HG03565 (cell line): Measurements from ENCODE around the gene MED12L.
A peak's percentile ranks its signal among the peaks of the same experiment; 100 is the strongest.

Experiments
- ATAC-seq: cut with Tn5 transposase; IDR thresholded peaks from one replicate; pipeline ENCODE4 v1.9.1; 2021; ENCODE audit warnings: mild to moderate bottlenecking, moderate library complexity; ENCODE audit not compliant: unreplicated experiment

The MED12L gene

DNA sequence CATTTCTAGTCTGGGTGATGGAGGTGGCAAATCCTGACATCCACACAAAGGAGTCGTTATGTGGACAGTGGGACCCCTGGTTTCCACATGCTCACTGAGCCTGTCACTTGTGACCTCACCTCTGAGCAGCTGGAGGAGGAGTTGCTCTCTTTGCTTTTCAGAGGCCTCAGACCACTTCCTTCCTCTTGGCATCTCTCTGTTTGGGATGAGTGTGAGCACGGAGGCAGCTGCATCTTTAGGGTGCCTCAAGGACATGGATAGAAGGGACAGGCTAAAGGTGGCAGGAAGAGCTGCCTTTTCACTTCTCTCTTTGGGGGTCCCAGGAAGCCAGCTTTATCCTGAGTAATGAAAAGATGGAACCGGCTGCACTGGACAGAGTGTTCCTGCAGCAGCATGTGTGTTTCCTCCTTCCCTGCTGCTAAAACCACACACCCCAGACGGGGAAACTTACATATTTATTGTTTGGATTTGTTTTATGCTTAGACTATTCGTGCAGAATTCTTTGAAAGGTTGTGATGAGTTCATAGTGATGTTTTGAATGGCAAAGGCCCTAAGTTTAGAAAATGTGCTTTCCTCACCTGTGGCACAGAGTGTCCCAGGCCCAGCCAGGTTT is 85.8 kb downstream of the MED12L start:
- peak; percentile 42 for ATAC-seq

DNA sequence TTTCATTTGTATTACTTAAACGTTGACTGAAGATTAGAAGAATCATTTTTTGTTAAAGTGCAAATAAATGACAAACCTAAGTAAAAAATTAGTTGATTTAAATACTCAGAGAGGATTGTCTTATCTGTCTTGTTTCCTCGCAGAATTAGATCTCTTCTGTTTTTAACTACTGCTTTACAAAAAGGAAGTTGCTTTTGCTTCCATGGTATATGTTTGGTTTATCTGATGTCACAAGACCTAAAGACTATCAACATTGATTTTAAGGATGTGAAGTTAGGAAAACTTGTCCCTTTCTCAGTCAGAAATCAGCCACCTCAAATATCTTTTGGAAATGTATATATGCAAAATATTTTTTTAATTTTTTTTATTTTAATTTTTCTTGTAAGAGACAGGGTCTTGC is 88.9 kb downstream of the MED12L start:
- ATAC-seq: no peak

DNA sequence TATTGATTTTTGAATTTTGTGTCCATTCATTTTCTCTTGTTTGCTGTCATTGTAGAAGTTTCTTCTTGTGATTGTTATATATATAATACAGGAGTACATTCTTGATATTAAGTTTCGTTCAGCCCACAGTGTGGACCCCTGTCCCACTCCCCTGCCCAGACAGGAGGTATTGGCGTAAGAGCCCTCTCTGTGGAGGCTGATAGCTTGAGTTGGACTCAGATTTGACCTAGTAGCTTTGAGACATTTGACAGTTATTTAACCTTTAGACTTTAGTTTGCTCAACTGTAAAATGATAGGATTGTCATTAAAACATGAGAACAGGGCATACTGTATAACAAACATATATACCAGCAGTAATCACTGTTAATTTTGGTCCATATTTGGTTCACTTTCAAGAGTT is 90.5 kb downstream of the MED12L start:
- no peak for ATAC-seq

DNA sequence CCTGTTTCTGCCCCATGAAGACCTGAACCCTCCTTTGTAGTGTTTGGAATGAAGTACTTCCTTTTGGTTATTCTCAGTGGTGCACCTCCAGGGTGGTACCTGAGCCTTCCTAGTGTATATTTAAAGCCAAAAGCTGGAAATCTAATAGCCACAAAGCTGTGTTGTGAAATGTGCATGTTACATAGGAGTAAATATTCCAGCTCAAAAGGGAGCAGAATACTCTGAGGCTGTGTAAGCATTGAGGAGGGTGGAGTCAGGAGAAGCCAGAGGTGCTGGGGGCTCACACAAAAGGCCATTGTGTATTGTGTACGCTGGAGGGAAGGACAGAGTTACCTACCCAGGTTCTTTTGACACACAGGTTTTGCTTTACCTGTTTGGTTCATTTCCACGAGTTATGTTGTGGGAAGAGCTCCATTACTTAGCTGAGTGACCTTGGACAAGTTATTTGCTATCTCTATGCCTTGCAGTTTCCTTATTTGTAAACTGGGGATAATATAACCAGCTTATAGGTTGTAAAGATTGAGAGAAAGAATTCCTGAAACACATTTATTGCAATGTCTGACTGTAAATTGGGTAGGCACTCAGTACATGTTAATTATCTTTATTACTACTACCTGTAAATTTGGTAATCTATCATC is 92.9 kb downstream of the MED12L start:
- no peak for ATAC-seq

- no peak for ATAC-seq
These were observed 97.0 kb downstream of the MED12L start for GRCh38 chr3:151182349-151183079.

DNA sequence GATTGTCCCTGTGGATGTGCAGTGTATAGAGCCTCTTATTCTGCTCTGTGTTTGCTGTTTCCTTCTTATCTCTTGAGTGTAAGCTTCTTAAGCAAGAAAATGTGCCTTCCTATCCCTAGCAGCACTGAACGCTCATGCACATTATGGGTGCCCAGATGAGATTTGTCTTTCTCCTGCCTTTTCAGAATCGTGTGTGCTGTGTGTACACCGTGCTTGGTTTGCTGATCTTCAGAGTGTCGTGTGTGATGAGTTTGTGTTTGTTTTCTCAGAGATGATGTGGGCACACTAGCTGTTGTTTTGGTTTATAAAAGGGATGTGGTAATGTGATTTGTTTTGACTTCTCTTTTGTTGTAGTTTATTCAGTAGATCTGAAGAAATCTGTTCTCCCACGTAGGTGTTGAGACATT is 97.8 kb downstream of the MED12L start:
- no peak for ATAC-seq

GRCh38 chr3:151191095-151191494 is 105.6 kb downstream of the MED12L start:
- ATAC-seq: no peak

- ATAC-seq: no peak
These were observed 107.1 kb downstream of the MED12L start for GRCh38 chr3:151192545-151192944.

- ATAC-seq: no peak
These were observed 110.4 kb downstream of the MED12L start for GRCh38 chr3:151195826-151196225.

- no peak for ATAC-seq
These were observed 111.0 kb downstream of the MED12L start for GRCh38 chr3:151196434-151196833.

DNA sequence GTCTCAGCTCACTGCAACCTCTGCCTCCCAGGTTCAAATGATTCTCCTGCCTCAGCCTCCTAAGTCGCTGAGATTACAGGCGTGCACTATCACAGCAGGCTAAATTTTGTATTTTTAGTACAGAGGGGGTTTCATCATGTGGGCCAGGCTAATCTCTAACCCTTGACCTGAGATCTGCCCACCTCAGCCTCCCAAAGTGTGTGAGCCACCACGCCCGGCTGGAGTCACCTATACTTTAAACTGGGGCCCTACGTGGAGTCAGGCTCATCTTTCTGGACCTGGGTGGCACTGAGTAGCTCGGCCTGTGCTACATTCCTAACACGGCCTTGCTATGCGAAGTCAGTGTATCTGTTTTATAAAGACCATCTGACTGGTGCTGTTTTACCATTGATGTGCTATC is 111.8 kb downstream of the MED12L start:
- no peak for ATAC-seq

DNA sequence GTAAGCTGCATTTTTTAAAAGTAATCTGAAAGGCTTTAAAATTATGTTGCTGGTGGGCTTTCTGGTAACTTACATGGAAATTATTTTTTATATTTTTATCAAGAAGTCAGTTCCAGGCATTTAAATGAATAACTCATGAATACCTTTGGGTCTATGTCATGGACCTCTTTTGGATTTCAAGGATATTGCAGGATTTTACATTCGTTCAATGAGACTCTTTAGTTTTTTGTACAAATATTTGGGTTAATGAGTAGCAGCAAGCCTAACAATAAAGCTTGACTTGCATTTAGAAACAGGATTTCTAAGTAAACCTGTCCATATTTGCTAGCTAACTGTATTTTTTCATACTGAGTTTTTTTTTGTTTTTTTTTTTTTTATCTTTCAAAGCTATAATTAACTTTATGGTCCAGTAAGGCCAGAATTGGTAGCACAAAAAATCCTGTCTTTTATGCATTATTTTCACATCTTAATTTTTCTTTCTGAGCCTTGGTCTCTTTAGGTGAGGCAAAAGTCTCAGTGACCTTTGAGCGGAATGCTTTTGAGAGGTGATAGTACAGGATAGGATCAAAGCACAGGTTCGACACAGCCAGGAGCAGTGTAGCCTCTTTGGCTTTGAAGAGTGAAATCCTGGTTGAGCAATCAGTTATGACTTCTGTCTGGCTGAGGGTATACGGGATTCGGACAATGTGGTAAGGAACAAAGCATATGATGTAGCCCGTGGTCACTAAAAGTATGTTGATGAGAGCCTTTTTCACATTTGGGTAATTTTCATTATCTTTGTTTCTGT is 112.7 kb downstream of the MED12L start:
- no peak for ATAC-seq

DNA sequence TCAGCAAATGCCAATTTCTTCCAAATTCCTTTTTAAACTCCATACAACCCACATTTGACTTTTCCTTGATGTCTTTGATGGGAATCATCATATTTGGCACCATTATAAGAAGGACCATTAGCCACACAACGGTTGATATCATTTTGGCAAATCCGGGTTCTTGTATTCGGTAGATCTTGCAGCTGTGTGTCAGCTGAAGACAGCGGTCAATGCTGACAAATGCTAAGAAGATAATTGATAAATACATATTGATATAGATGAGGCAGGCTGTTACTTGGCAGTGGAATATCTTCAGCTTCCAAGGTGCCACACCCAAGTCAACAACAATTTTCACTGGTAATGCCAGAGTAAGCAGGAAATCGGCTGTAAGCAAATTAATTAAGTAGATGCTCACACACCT is 113.4 kb downstream of the MED12L start:
- no peak for ATAC-seq

DNA sequence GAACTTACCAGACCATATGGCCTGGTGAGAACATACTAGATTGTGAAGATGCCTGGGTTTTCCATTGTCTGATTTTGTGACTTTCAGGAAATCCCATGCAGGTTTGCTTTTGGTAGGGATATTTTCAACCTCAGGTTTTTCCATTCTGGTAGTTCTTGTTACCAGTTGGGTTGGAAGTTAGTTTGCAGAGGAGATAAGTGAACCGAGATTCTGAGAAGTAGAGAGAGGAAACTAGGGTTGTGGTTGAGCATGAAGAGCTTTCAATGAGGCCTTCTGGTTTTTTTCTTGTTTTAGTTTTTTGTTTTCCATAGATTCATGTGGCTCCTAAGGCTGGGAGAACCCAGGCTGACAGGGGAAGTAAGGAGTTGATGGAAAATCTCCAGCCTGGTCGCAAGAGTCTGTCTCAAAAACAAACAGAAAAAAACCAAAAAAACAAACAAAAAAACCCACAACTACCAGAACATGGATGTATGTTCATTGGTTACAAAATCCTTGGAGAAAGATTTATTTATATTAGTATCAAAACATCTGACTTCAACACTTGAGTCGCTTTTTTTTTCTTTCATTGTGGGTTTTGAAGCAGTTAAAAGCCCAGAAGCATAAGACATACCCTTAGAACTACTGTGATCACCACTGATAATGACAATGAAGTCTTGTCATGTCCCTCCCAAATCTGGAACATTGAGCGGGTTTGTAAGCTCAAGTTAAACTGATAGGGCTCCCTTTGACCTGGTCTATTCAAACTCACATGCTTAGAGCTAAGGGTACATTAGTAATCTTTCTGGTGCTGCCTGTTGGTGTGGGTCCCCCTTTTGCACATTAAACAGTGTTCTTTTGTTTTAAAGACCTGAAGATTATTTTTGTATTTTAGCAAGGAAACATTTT is 114.3 kb downstream of the MED12L start:
- no peak for ATAC-seq

- ATAC-seq: no peak
These were observed 115.1 kb downstream of the MED12L start for GRCh38 chr3:151200586-151200985.

DNA sequence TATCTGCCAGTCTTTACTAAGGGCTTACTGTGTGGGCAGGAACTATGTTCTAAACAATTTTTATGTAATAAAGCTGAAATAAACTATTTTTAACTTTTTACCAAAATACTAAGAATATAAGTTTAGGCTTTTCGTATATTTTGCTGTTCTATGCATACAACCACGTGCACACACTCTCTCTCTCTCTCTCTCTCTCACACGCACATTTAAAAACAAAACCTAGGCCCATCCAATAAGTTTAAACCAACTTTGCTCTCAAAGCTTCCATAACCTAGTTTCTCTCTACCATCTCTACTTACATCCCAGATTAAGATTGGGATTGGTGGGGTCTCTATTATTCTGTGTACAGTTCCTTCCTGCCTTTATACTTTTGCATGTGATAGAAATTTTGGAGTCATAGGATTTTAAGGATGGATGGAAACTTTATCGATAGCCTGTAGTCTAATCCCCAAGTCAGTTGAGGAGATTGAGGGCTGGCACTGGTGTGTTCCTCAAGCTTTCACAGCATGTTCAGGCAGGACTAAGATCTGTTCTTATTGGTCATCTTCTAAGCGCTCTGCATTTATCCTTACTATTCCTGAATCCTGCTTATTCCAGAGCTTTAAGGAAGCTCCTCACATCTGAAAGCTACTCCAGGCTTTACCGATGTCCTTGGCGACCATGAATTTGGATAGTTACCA is 115.7 kb downstream of the MED12L start:
- ATAC-seq: no peak

DNA sequence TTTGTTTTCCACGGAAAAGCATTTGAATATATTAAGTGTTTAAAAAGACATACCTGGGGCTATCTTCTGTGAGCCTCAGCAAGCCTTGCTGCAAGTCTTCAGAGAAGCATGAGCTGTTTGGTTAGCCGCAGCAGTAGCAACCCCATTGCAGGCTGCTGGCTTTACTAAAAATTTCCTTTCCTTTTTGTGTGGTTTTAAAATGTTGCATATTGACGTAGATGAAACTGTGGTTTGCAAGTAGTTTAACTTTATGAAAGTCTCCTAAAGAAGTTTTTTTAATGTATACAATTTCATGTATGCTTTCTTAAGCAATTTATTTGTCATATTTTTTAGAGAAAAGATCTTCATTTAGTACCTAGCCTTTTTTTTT is 117.6 kb downstream of the MED12L start, which contains the start of gene GPR171:
TSS of gene GPR171 (minus strand) at position 166 of the 370 bp plus-strand sequence. CDS start 3,830 bp downstream, outside the sequence.
- peak; percentile 89 for ATAC-seq

DNA sequence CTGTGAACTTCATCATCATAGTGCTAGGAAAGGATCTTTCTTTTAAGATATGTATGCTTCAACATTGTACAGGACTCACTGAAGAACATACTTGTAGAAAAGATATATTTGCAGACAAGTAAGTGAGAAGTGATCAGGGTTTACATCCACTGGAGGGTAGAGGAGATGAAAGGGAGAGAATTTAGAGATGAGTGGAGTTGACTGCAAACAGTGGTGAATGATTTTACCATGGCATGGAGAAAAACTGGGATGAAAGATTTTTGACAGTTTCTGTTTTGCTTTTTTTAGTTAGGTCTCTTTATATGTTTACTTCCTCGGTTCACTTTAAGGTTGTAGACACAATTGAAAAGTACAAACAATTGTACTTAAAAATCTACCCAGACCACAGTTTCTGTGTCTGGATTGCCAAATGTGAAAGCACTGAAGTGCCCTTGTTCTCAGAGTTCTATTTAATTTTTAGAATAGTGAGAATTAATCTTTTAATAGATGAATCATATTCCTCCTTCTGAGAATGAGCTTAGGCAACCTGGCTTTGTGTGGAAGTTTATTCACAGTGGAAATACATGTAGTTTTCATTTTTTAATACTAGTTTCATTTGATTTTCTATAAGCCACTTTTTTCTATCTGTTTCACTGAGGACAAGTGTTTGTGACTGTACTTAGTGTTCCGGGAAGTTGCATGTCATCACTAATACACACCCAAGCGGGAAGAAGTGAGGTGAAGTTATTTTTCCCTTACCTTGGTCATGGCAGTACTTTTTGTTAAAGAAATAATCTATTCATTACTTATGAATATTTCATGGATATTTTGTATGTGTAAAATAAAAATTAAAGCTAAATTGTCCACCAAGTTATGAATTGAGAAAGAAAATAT is 119.3 kb downstream of the MED12L start:
- no peak for ATAC-seq

- ATAC-seq: no peak
These were observed 120.0 kb downstream of the MED12L start for GRCh38 chr3:151205482-151205881.
